Measurements from ENCODE around the gene CRIP2.

GRCh38 chr14:105444859-105445258 lies 29.8 kb upstream of the CRIP2 start:
- TF ChIP-seq, protein P1, sequence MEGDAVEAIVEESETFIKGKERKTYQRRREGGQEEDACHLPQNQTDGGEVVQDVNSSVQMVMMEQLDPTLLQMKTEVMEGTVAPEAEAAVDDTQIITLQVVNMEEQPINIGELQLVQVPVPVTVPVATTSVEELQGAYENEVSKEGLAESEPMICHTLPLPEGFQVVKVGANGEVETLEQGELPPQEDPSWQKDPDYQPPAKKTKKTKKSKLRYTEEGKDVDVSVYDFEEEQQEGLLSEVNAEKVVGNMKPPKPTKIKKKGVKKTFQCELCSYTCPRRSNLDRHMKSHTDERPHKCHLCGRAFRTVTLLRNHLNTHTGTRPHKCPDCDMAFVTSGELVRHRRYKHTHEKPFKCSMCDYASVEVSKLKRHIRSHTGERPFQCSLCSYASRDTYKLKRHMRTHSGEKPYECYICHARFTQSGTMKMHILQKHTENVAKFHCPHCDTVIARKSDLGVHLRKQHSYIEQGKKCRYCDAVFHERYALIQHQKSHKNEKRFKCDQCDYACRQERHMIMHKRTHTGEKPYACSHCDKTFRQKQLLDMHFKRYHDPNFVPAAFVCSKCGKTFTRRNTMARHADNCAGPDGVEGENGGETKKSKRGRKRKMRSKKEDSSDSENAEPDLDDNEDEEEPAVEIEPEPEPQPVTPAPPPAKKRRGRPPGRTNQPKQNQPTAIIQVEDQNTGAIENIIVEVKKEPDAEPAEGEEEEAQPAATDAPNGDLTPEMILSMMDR (IDR thresholded peaks at IDR 0.05), result no peak
- TF ChIP-seq POLR2A (IDR thresholded peaks at IDR 0.05), result no peak

Measured in right lobe of liver (tissue), 4 donors.